Stimulated activated CD8-positive, alpha-beta memory T cell treated with anti-CD3 and anti-CD28 coated beads, Interleukin-12 subunit alpha, Interleukin-12 subunit beta, amount 100 ng/mL, for 4 hours (primary cell): ENCODE data around the gene VPS11.
"Not testable (repeated sequence)": the region's sequence is repeated elsewhere in the genome, so short reads cannot be mapped to it uniquely, and the experiment has no call there.

Experiments used
- DNase-seq: peaks from one replicate; pipeline ENCODE4 v3.0.0-alpha.2; 2020; ENCODE audit warnings: low read depth

VPS11 gene

GRCh38 chr11:119038884-119039283 lies 28.7 kb upstream of the VPS11 start:
- DNase-seq, result no peak

- not testable (repeated sequence) for DNase-seq
Measured at GRCh38 chr11:119039471-119039870, 28.1 kb upstream of the VPS11 start.

GRCh38 chr11:119041821-119042514 lies 25.6 kb upstream of the VPS11 start:
- no peak for DNase-seq

GRCh38 chr11:119042927-119043326 lies 24.7 kb upstream of the VPS11 start:
- no peak for DNase-seq

GRCh38 chr11:119044708-119045107 lies 22.9 kb upstream of the VPS11 start:
- no peak for DNase-seq

GRCh38 chr11:119046489-119046888 lies 21.1 kb upstream of the VPS11 start:
- no peak for DNase-seq

- DNase-seq, result no peak
Measured at GRCh38 chr11:119047205-119047604, 20.4 kb upstream of the VPS11 start.

GRCh38 chr11:119048644-119049043 lies 19.0 kb upstream of the VPS11 start:
- no peak for DNase-seq

GRCh38 chr11:119049081-119049480 lies 18.5 kb upstream of the VPS11 start:
- no peak for DNase-seq

- no peak for DNase-seq
Measured at GRCh38 chr11:119051440-119052162, 16.0 kb upstream of the VPS11 start.

- DNase-seq, result no peak
Measured at GRCh38 chr11:119052163-119052814, 15.3 kb upstream of the VPS11 start.

- DNase-seq, result no peak
Measured at GRCh38 chr11:119054418-119054817, 13.2 kb upstream of the VPS11 start.

GRCh38 chr11:119055901-119056300 lies 11.7 kb upstream of the VPS11 start:
- no peak for DNase-seq

- DNase-seq, result no peak
Measured at GRCh38 chr11:119056421-119056999, 11.1 kb upstream of the VPS11 start.

GRCh38 chr11:119057000-119057769 lies 10.4 kb upstream of the VPS11 start, which contains the start of gene HYOU1:
TSS of gene HYOU1 (minus strand) at chr11:119057205. CDS start at chr11:119056160, 1,045 bp downstream.
- DNase-seq, result peak; percentile 99

GRCh38 chr11:119059128-119059527 lies 8.5 kb upstream of the VPS11 start:
- not testable (repeated sequence) for DNase-seq

GRCh38 chr11:119061256-119061655 lies 6.4 kb upstream of the VPS11 start:
- DNase-seq, result no peak

GRCh38 chr11:119062779-119063178 lies 4.8 kb upstream of the VPS11 start:
- DNase-seq, result no peak

- DNase-seq, result no peak
Measured at GRCh38 chr11:119065369-119065768, 2.2 kb upstream of the VPS11 start.

- DNase-seq, result no peak
Measured at GRCh38 chr11:119077839-119078238, 10.2 kb downstream of the VPS11 start.

GRCh38 chr11:119078675-119079420 lies 11.2 kb downstream of the VPS11 start:
- no peak for DNase-seq
